ES-I3 (cell line): ENCODE results near the gene LRRC3B.
A peak's percentile ranks its signal among the peaks of the same experiment; 100 is the strongest.
"Not testable (repeated sequence)": the region's sequence is repeated elsewhere in the genome, so short reads cannot be mapped to it uniquely, and the experiment has no call there.

Source experiments
- H3K36me3 ChIP-seq: 2 replicates; pipeline ENCODE4 v1.6.1; 2013; ENCODE audit warnings: mild to moderate bottlenecking, low read length, control low read depth, moderate library complexity; ENCODE audit not compliant: insufficient read depth
- H3K4me1 ChIP-seq: 2 replicates; pipeline ENCODE4 v1.6.1; 2013; ENCODE audit warnings: mild to moderate bottlenecking, control low read depth, low read length; ENCODE audit not compliant: insufficient read depth
- H3K9ac ChIP-seq: 2 replicates; pipeline ENCODE4 v1.6.1; 2013; ENCODE audit warnings: low read depth, mild to moderate bottlenecking, low read length, moderate library complexity
- H3K9me3 ChIP-seq: 2 replicates; pipeline ENCODE4 v1.6.1; 2013; ENCODE audit warnings: mild to moderate bottlenecking, low read length, moderate library complexity; ENCODE audit not compliant: control insufficient read depth, insufficient read depth

LRRC3B gene

GRCh38 chr3:26622621-26623418 lies at the start of gene LRRC3B:
LRRC3B (plus strand) TSS chr3:26622772; CDS start chr3:26709673, 86,901 bp downstream.
- Histone ChIP-seq H3K36me3 (no peaks in the 10 kb centered on the region), H3K9me3 (no peaks in the 10 kb centered on the region), H3K9ac (peak within 1 kb of the TSS; percentile 49; the same call in 1 of the 2 replicates), H3K4me1 (no peaks in the 10 kb centered on the region)

GRCh38 chr3:26574766-26575165 lies 47.8 kb upstream of the LRRC3B start:
- Histone ChIP-seq H3K36me3 (no peaks in the 10 kb centered on the region), H3K9me3 (no peaks in the 10 kb centered on the region), H3K4me1 (no peaks in the 10 kb centered on the region), H3K9ac (no peak overlapping the region)

GRCh38 chr3:26579116-26579515 lies 43.5 kb upstream of the LRRC3B start:
- no peaks in the 10 kb centered on the region for H3K9me3 ChIP-seq
- no peaks in the 10 kb centered on the region for H3K36me3 ChIP-seq
- no peak overlapping the region for H3K9ac ChIP-seq
- H3K4me1 ChIP-seq = no peaks in the 10 kb centered on the region

- Histone ChIP-seq H3K36me3 (no peaks in the 10 kb centered on the region), H3K9me3 (no peaks in the 10 kb centered on the region), H3K9ac (no peak overlapping the region), H3K4me1 (no peaks in the 10 kb centered on the region)
Observed at GRCh38 chr3:26587571-26587970, 35.0 kb upstream of the LRRC3B start.

- H3K9me3 ChIP-seq = no peaks in the 10 kb centered on the region
- H3K36me3 ChIP-seq = no peaks in the 10 kb centered on the region
- no peak overlapping the region for H3K9ac ChIP-seq
- no peaks in the 10 kb centered on the region for H3K4me1 ChIP-seq
Observed at GRCh38 chr3:26588931-26589330, 33.6 kb upstream of the LRRC3B start.

GRCh38 chr3:26589678-26590077 lies 32.9 kb upstream of the LRRC3B start:
- Histone ChIP-seq H3K9ac (no peak overlapping the region), H3K36me3 (no peaks in the 10 kb centered on the region), H3K9me3 (no peaks in the 10 kb centered on the region), H3K4me1 (no peaks in the 10 kb centered on the region)

- no peak overlapping the region for H3K9ac ChIP-seq
- no peaks in the 10 kb centered on the region for H3K36me3 ChIP-seq
- H3K9me3 ChIP-seq = no peaks in the 10 kb centered on the region
- H3K4me1 ChIP-seq = no peaks in the 10 kb centered on the region
Observed at GRCh38 chr3:26590919-26591484, 31.6 kb upstream of the LRRC3B start.

GRCh38 chr3:26591926-26592325 lies 30.6 kb upstream of the LRRC3B start:
- Histone ChIP-seq H3K9ac (no peak overlapping the region), H3K9me3 (no peaks in the 10 kb centered on the region), H3K4me1 (no peaks in the 10 kb centered on the region), H3K36me3 (no peaks in the 10 kb centered on the region)

GRCh38 chr3:26592451-26592850 lies 30.1 kb upstream of the LRRC3B start:
- Histone ChIP-seq H3K4me1 (no peaks in the 10 kb centered on the region), H3K36me3 (no peaks in the 10 kb centered on the region), H3K9ac (no peak overlapping the region), H3K9me3 (no peaks in the 10 kb centered on the region)

- Histone ChIP-seq H3K9ac (no peak overlapping the region), H3K9me3 (no peaks in the 10 kb centered on the region), H3K36me3 (no peaks in the 10 kb centered on the region), H3K4me1 (no peaks in the 10 kb centered on the region)
Observed at GRCh38 chr3:26596335-26596734, 26.2 kb upstream of the LRRC3B start.

GRCh38 chr3:26603311-26603710 lies 19.3 kb upstream of the LRRC3B start:
- H3K36me3 ChIP-seq, H3K9me3 ChIP-seq, H3K4me1 ChIP-seq, H3K9ac ChIP-seq: not testable (repeated sequence)

- H3K9me3 ChIP-seq, H3K4me1 ChIP-seq, H3K36me3 ChIP-seq, H3K9ac ChIP-seq: not testable (repeated sequence)
Observed at GRCh38 chr3:26603771-26604170, 18.8 kb upstream of the LRRC3B start.

- Histone ChIP-seq H3K9ac (no peak overlapping the region), H3K9me3 (no peaks in the 10 kb centered on the region), H3K36me3 (no peaks in the 10 kb centered on the region), H3K4me1 (no peaks in the 10 kb centered on the region)
Observed at GRCh38 chr3:26614006-26614685, 8.4 kb upstream of the LRRC3B start.

- H3K9ac ChIP-seq = no peak overlapping the region
- H3K36me3 ChIP-seq = no peaks in the 10 kb centered on the region
- H3K4me1 ChIP-seq = no peaks in the 10 kb centered on the region
- no peaks in the 10 kb centered on the region for H3K9me3 ChIP-seq
Observed at GRCh38 chr3:26621176-26621575, 1.4 kb upstream of the LRRC3B start.
